Peyer's patch (tissue), 4 donors: ENCODE measurements around the gene FAM107B.

Source experiments
- POLR2A ChIP-seq, 2 donors: fragments of 450-650 bp; IDR thresholded peaks; one replicate each; pipeline ENCODE4 v1.5.1; 2017; ENCODE audit warnings: antibody characterized with exemption in 2 of 2, mild to moderate bottlenecking in 2 of 2, moderate library complexity in 2 of 2
- TF ChIP-seq, protein P1 (sequence below), 6 experiments: fragments of 450-650 bp in 4 of 6; fragments of 200-600 bp in 2 of 6; sonication (generic) in 1 of 6; IDR thresholded peaks; one replicate each; pipeline ENCODE4 v1.5.1; 2017 to 2019; ENCODE audit warnings: antibody characterized with exemption in 6 of 6, mild to moderate bottlenecking in 3 of 6, moderate library complexity in 1 of 6

DNA sequence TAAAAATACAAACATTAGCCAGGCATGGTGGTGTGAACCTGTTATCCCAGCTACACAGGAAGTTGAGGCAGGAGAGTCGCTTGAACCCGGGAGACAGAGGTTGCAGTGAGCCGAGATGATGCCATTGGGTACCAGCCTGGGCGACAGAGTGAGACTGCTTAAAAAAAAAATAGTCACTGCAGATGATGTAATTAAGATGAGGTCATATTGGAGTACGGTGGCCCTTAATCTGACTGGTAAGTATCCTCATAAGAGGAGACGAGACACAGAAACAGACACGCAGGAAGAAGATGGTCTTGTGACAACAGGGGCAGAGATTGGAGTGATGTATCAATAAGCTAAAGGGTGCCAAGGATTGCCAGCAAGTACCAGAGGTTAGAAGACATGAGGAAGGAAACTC, 156.0 kb downstream of the FAM107B start:
- TF ChIP-seq, protein P1, sequence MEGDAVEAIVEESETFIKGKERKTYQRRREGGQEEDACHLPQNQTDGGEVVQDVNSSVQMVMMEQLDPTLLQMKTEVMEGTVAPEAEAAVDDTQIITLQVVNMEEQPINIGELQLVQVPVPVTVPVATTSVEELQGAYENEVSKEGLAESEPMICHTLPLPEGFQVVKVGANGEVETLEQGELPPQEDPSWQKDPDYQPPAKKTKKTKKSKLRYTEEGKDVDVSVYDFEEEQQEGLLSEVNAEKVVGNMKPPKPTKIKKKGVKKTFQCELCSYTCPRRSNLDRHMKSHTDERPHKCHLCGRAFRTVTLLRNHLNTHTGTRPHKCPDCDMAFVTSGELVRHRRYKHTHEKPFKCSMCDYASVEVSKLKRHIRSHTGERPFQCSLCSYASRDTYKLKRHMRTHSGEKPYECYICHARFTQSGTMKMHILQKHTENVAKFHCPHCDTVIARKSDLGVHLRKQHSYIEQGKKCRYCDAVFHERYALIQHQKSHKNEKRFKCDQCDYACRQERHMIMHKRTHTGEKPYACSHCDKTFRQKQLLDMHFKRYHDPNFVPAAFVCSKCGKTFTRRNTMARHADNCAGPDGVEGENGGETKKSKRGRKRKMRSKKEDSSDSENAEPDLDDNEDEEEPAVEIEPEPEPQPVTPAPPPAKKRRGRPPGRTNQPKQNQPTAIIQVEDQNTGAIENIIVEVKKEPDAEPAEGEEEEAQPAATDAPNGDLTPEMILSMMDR (IDR thresholded peaks at IDR 0.05), result no peak
- no peak for TF ChIP-seq POLR2A (IDR thresholded peaks at IDR 0.05)
